Ectodermal cell (in vitro differentiated cells): Measurements from ENCODE around the gene DDR2.
"Not testable (repeated sequence)": the region's sequence is repeated elsewhere in the genome, so short reads cannot be mapped to it uniquely, and the experiment has no call there.

ENCODE experiments used
- H3K27ac ChIP-seq: 2 replicates; pipeline ENCODE4 v1.7.0; 2013; ENCODE audit warnings: mild to moderate bottlenecking, low read depth, low read length; ENCODE audit not compliant: insufficient read depth, poor library complexity, severe bottlenecking
- H3K27me3 ChIP-seq: 2 replicates; pipeline ENCODE4 v1.7.0; 2013; ENCODE audit warnings: mild to moderate bottlenecking, low read length; ENCODE audit not compliant: insufficient read depth, control insufficient read depth, poor library complexity, severe bottlenecking
- H3K36me3 ChIP-seq: one replicate; pipeline ENCODE4 v1.7.0; 2013; ENCODE audit warnings: low read length; ENCODE audit not compliant: control insufficient read depth, insufficient read depth
- H3K4me1 ChIP-seq: one replicate; pipeline ENCODE4 v1.7.0; 2013; ENCODE audit warnings: low read length; ENCODE audit not compliant: control insufficient read depth, insufficient read depth
- H3K4me3 ChIP-seq: 2 replicates; pipeline ENCODE4 v1.7.0; 2013; ENCODE audit warnings: low read depth, low read length, control low read depth; ENCODE audit not compliant: insufficient read depth
- H3K9me3 ChIP-seq: 2 replicates; pipeline ENCODE4 v1.7.0; 2013; ENCODE audit warnings: mild to moderate bottlenecking, low read length, moderate library complexity; ENCODE audit not compliant: control insufficient read depth
- WGBS, 2 experiments: methylation state at CpG; one replicate each; pipeline ENCODE4 v1.1.7; 2013; ENCODE audit warnings: missing lambda C conversion rate in 2 of 2; 5-methylcytosine and 5-hydroxymethylcytosine counted together

Gene DDR2

GRCh38 chr1:162729195-162729774 is 97.0 kb downstream of the DDR2 start:
- H3K4me1 ChIP-seq, H3K27ac ChIP-seq, H3K9me3 ChIP-seq, H3K4me3 ChIP-seq, H3K36me3 ChIP-seq, H3K27me3 ChIP-seq: not testable (repeated sequence)
- no CpG with 5 or more reads among the region's 1 CpG for whole genome bisulfite sequencing, 2 experiments

GRCh38 chr1:162732094-162732493 is 99.8 kb downstream of the DDR2 start:
- no peak overlapping the region for H3K4me3 ChIP-seq
- H3K36me3 ChIP-seq = no peaks in the 10 kb centered on the region
- H3K9me3 ChIP-seq = no peaks in the 10 kb centered on the region
- H3K4me1 ChIP-seq = no peaks in the 10 kb centered on the region
- no peaks in the 10 kb centered on the region for H3K27me3 ChIP-seq
- H3K27ac ChIP-seq = no peak overlapping the region

GRCh38 chr1:162732566-162733335 is 100.5 kb downstream of the DDR2 start:
- Histone ChIP-seq H3K4me1 (no peaks in the 10 kb centered on the region), H3K27me3 (no peaks in the 10 kb centered on the region), H3K4me3 (no peak overlapping the region), H3K36me3 (no peaks in the 10 kb centered on the region), H3K9me3 (no peaks in the 10 kb centered on the region), H3K27ac (no peak overlapping the region)
- 93 to 94% methylated on average over 8 of the region's 8 CpGs for WGBS, 2 experiments

DNA sequence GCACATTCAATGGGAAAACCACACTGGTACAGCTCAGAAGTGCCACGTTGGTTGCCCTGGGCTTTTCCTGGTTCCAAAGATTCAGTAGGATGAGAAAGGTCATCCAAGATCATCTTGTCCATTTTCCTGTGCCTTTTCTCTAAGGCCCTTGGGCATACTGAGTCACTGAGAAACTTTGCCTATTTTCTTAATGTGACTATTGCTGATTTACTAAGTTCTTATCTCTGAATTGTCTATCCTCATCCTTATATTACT is 101.0 kb downstream of the DDR2 start:
- Histone ChIP-seq H3K4me3 (no peak overlapping the region), H3K36me3 (no peaks in the 10 kb centered on the region), H3K27me3 (no peaks in the 10 kb centered on the region), H3K27ac (no peak overlapping the region), H3K4me1 (no peaks in the 10 kb centered on the region), H3K9me3 (no peaks in the 10 kb centered on the region)
- 88% methylated on average over 1 of the region's 1 CpG for WGBS, 2 experiments

DNA sequence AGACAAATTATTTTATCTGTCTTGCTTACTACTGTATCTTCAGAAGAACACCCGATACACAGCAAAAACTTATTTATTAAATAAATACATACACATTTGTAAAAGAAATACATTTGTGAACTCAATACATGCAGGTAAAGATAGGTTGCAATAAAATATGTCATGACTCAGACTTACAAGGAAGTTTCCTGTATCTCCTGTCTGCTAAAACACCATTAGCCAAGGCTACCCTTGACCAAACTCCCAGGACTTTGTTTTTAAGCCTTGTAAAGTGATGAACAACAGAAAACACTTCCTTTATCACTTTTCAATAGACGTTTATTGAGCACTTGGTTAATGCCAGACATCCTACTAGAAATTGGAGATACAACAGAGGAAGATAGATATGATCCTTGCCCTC is 101.8 kb downstream of the DDR2 start:
- Histone ChIP-seq H3K4me1 (no peaks in the 10 kb centered on the region), H3K27me3 (no peaks in the 10 kb centered on the region), H3K27ac (no peak overlapping the region), H3K4me3 (no peak overlapping the region), H3K9me3 (no peaks in the 10 kb centered on the region), H3K36me3 (no peaks in the 10 kb centered on the region)
- 81 to 86% methylated on average over 1 of the region's 2 CpGs for WGBS, 2 experiments

DNA sequence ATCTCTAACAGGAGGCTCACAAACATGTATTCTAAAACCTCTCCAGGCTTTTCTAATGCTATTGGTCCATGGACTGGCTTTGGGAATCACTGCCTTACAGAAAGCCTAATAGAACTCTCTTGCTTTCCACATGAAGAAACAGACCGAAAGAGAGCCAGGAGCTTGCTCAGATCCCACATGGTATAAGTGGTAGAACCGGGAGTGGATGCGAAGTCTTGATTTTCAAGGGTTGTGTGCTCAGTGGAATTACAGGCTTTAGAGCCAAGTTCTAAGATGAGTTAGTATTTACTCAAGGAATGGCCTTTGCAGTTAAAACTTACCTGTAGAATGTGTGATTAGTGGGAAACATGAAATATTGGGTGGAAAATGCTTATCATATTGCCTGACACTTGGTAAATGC is 103.9 kb downstream of the DDR2 start:
- Histone ChIP-seq H3K4me1 (no peaks in the 10 kb centered on the region), H3K27ac (no peak overlapping the region), H3K36me3 (no peaks in the 10 kb centered on the region), H3K27me3 (no peaks in the 10 kb centered on the region), H3K4me3 (no peak overlapping the region), H3K9me3 (no peaks in the 10 kb centered on the region)
- WGBS, 2 experiments = 92 to 96% methylated on average over 3 of the region's 3 CpGs

DNA sequence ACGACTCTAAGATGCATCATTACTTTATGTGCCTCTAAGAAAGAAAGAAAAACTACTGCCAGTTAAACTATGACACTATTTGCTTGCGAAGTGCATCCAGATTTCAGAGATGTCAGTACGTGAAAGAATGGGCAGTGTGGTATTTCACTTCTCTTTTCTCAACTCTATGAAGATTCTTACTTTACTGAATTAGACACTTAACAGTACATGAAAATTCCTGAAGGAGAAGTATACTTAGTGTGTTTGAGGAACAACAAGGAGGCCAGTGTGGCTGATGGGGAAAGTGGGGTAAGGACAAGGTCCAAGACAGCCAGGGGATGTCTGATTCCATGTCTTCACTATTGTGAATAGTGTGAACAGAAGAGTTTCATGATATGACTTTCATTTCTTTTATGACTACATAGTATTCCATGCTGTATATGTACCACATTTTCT is 104.4 kb downstream of the DDR2 start:
- Histone ChIP-seq H3K4me3 (no peak overlapping the region), H3K27me3 (no peaks in the 10 kb centered on the region), H3K4me1 (no peaks in the 10 kb centered on the region), H3K9me3 (no peaks in the 10 kb centered on the region), H3K27ac (no peak overlapping the region), H3K36me3 (no peaks in the 10 kb centered on the region)
- WGBS, 2 experiments = 86 to 97% methylated on average over 1 to 3 of the region's 3 CpGs

GRCh38 chr1:162740755-162741154 is 108.5 kb downstream of the DDR2 start:
- no peaks in the 10 kb centered on the region for H3K9me3 ChIP-seq
- H3K4me1 ChIP-seq = no peaks in the 10 kb centered on the region
- no peak overlapping the region for H3K4me3 ChIP-seq
- H3K27me3 ChIP-seq = no peaks in the 10 kb centered on the region
- no peak overlapping the region for H3K27ac ChIP-seq
- no peaks in the 10 kb centered on the region for H3K36me3 ChIP-seq
- WGBS, 2 experiments = 89 to 96% methylated on average over 3 to 4 of the region's 4 CpGs

DNA sequence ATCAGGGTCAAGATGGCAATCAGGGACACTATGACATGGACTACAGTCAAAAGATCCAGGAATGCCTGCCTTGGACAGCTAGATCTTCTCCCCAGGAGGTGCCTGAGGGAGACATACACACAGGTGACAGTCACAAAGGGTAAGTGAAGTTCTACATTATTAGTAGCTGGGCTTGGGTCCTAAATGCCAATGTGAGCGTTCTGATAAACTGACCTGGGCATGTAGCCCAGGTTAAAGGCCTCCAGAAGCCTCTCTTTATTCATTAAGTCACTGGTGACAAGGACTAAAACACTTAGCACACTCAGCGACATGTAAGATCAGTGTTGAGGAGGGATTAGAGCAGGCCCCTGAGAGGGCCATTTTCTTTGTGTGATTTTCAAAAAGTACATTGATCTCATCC is 109.3 kb downstream of the DDR2 start:
- Histone ChIP-seq H3K9me3 (no peaks in the 10 kb centered on the region), H3K27me3 (no peaks in the 10 kb centered on the region), H3K4me1 (no peaks in the 10 kb centered on the region), H3K36me3 (no peaks in the 10 kb centered on the region), H3K4me3 (no peak overlapping the region), H3K27ac (no peak overlapping the region)
- WGBS, 2 experiments = 93 to 95% methylated on average over 2 of the region's 2 CpGs

GRCh38 chr1:162746264-162746942 is 114.1 kb downstream of the DDR2 start:
- not testable (repeated sequence) for H3K9me3 ChIP-seq, H3K4me1 ChIP-seq, H3K36me3 ChIP-seq, H3K4me3 ChIP-seq, H3K27ac ChIP-seq, H3K27me3 ChIP-seq
- WGBS, 2 experiments = 96 to 98% methylated on average over 14 of the region's 14 CpGs
